GM13977 (cell line): ENCODE measurements around the gene SNAI3.
A peak's percentile ranks its signal among the peaks of the same experiment; 100 is the strongest.

ENCODE experiments used
- DNase-seq: peaks from one replicate; pipeline ENCODE4 v3.0.0; 2012; ENCODE audit warnings: low spot score
- in situ Hi-C: fragments of 300-500 bp; cut with MboI; formaldehyde crosslinking; loops from one replicate; pipeline ENCODE4 v1.12.0; 2022; ENCODE audit warnings: low sequenced_read_pairs, low pct_unique_long_range_greater_than_20kb, mixed read lengths, inconsistent platforms; ENCODE audit not compliant: unreplicated experiment
- TF ChIP-seq, protein P1 (sequence below): IDR thresholded peaks from 2 replicates; pipeline ENCODE4 v1.5.1; 2012; ENCODE audit warnings: mild to moderate bottlenecking, control low read depth; ENCODE audit not compliant: insufficient read depth; ENCODE audit errors: extremely low read depth, missing control alignments

Gene SNAI3

DNA sequence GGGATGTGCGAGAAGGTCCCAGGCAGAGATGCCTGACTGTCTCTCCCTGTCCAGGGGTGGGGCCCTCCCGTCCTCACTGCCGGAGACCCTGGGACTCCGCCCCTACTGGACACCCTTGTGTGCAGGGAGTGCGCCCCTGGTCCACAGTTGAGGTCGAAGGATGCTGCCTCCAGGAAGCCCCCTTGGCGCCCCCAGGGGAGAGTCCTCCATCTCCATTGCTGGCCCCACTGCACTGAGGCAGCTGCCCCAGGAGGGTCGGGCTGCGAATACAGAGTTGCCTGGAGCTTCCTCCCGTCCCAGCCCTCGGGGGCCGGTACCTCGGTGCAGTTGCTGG lies 46.6 kb upstream of the SNAI3 start:
- no peak for DNase-seq
- TF ChIP-seq, protein P1, sequence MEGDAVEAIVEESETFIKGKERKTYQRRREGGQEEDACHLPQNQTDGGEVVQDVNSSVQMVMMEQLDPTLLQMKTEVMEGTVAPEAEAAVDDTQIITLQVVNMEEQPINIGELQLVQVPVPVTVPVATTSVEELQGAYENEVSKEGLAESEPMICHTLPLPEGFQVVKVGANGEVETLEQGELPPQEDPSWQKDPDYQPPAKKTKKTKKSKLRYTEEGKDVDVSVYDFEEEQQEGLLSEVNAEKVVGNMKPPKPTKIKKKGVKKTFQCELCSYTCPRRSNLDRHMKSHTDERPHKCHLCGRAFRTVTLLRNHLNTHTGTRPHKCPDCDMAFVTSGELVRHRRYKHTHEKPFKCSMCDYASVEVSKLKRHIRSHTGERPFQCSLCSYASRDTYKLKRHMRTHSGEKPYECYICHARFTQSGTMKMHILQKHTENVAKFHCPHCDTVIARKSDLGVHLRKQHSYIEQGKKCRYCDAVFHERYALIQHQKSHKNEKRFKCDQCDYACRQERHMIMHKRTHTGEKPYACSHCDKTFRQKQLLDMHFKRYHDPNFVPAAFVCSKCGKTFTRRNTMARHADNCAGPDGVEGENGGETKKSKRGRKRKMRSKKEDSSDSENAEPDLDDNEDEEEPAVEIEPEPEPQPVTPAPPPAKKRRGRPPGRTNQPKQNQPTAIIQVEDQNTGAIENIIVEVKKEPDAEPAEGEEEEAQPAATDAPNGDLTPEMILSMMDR = no peak
- in situ Hi-C loops = loop anchor here (10.0 kb wide), 1 partner anchor 52 kb away; the partner anchor contains the start of gene PIEZO1

DNA sequence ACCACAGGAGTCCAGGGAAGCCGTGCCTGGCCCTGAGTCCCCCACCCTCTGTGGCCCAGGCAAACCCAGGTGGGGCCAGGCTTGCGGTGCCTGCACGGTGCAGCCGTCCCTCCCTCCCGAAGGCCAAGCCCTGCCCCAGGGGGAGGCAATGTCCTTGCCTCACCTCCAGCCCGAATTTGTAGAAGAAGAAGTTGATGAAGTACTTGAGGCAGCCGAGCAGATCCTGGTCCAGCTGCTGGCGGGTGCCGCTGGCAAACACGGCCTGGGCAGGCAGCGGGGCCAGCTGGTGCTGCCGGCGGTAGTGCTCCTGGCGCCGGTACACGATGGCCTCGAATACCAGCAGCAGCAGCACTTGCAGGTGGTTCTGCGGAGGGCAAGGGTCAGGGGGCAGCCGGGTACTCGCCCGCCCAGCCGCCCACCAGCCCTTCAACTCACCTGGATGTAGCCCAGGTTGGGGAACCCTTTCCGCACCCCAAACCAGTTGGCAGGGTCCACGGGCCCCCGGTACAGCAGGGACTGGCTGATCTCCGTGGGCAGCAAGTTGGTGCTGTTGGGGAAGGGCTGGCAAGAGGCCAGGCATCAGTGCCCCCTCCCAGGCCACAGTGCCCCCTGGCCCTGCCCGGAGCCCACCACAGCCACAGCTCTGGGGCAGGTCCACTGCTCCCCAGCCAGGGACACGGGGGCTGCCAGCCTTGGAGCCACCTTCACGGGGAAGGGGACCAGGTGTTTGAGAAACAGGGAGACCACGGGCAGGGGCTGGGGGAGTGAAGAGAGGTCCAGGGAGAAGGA lies 46.1 kb upstream of the SNAI3 start:
- DNase-seq = no peak
- in situ Hi-C loops = loop anchor here (10.0 kb wide), 1 partner anchor 52 kb away; the partner anchor contains the start of gene PIEZO1
- TF ChIP-seq, protein P1 = no peak

DNA sequence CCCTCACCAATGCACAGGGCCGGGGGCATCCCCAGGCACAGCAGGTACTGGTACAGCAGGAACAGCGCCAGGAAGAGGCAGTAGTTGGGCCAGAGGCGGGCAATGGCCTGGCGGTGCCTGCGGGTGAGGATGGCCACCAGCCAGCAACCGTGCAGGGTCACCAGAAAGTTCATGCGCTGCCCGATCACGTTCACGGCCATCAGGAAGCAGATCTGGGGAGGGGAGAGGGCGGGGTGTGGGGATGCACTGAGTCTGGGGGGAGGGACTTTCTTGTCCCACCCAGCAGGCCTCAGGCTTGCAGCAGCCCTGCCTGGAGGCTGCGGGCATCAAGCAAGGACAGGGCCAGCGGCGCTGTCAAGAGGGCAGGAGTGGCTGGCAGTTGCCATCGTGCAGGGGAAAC lies 45.4 kb upstream of the SNAI3 start:
- in situ Hi-C loops = loop anchor here (10.0 kb wide), 1 partner anchor 53 kb away; the partner anchor contains the start of gene PIEZO1
- DNase-seq = peak; percentile 76

DNA sequence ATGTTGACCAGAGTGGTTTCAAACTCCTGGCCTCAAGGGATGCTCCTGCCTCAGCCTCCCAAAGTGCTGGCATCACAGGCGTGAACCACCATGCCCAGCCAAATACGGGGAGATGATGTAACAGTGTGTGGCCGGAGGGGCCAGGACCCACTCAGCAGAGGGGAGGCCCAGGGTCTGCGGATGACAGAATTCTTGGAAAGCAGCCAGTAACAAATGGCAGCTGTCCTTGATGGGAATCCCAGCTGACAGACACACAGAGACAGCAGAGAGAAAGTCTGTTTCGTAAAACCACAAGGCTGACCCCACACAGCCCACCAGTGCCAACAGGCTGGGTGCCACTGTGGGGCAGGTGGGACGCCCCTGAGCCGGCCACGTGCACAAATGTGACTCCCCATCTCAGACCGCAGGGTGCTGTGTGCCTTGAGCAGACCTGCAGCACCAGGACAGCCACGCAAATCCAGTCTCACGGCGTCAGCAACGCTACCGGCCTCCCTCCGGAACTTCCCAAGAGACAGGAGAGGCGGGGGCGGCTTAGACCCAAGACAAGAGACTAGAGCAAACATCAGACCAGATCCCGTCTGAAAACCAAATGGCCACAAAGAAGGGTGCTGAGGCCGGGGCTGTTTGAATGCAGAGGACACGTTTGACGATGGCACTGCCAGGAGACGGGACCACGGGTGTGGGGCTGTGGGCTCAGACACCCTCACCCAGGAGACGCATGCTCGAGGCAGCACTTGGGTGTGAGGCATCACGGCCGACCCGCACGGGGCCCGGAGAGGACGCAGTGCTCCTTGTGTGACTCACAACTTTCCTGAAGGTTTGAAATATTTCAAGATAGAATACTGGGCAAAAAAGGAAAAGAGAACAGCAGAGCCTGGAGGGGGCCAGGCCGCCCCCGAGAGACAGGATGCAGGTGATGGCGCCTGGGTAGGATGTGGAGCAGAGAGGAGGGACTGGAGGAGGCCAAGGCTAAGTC lies 44.6 kb upstream of the SNAI3 start:
- in situ Hi-C loops = loop anchor here (10.0 kb wide), 1 partner anchor 54 kb away; the partner anchor contains the start of gene PIEZO1
- TF ChIP-seq, protein P1 = no peak
- no peak for DNase-seq

More for the DNA sequence above, 45.4 kb upstream of the SNAI3 start:
- TF ChIP-seq, protein P1 = no peak

DNA sequence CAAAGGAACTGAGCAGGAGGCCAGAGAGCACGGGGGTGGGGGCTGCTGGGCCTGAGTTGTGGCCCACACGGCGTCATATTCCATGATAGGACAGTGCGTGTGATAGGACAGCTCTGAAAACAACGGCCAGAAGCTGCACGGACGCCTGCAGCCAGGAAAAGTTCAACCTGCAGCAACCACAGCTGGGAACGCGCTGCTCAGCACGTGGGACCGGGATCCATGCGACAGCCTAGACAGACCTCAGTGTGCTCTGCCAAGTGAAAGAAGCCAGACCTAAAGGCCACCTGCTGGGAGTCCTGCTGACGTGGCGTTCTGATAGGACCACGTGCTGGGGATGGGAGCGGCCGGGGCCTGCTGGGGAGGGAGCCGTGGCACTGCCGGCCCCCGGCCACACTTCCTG lies 41.6 kb upstream of the SNAI3 start:
- in situ Hi-C loops = no loop called here
- no peak for DNase-seq
- TF ChIP-seq, protein P1 = no peak

DNA sequence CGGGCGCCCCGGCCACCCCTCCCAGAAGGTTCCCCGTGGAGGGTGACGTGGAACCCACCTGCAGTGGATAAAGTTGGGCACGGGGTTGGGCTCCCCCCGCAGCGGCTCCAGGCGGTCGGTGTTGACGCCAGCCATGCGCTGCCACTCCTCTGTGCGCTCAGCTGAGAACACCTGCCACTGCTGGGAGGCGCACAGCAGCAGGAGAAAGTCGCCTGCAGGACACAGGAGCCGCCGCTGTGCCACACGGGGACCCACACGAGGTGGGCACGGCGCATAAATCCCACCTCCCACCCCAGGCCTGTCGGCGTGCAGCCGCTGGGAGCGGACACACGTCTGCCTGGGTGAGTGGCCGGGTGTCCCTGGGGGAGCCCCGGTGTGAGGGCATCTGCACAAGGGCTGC lies 40.7 kb upstream of the SNAI3 start:
- in situ Hi-C loops = no loop called here
- TF ChIP-seq, protein P1 = no peak
- DNase-seq = no peak
